ENCODE data around the gene CCDC183. TPM values are rescaled to one million over a fixed set of nuclear protein-coding genes. Genes with fewer than 3 reads are reported as not detected.
A peak's percentile ranks its signal among the peaks of the same experiment; 100 is the strongest.

CCDC183 gene
- total and polyA plus RNA-seq, 3 donors from 2014 or later: 37.8 to 59.8 (median 41.1) TPM

DNA sequence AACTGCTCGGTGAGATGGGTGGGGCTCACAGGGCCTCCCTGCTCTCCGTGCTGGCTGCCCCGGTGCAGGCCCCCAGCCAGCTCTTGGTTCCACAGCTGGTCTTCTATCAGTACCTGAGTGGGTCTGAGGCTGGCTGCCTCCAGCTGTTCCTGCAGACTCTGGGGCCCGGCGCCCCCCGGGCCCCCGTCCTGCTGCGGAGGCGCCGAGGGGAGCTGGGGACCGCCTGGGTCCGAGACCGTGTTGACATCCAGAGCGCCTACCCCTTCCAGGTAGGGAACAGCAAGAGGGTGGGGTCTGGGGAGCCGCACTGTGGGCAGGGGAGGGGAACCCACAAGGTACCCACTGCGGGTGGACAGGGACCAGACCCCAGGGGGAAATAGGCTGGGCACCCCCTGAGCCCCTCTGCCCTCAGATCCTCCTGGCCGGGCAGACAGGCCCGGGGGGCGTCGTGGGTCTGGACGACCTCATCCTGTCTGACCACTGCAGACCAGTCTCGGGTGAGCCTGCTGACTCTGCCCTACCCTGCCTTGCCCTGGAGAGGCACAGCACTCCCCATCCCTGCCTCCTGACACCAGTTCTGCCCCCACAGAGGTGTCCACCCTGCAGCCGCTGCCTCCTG, 58.8 kb downstream of the CCDC183 start:
- intact Hi-C loops (cut with DNase I; ENCODE audit: low total_unique reads): no loop called here
- Histone ChIP-seq H3K4me3 (no peak overlapping the region), H3K9me3 (no peaks in the 10 kb centered on the region), H3K27ac (no peak overlapping the region), H3K36me3 (ENCODE audit: low read depth, missing control alignments) (no peaks in the 10 kb centered on the region), H3K27me3 (no peaks in the 10 kb centered on the region), H3K4me1 (peaks cover 36% of the 10 kb centered on the region)
- DNase-seq: no peak
- TF ChIP-seq, protein P1, sequence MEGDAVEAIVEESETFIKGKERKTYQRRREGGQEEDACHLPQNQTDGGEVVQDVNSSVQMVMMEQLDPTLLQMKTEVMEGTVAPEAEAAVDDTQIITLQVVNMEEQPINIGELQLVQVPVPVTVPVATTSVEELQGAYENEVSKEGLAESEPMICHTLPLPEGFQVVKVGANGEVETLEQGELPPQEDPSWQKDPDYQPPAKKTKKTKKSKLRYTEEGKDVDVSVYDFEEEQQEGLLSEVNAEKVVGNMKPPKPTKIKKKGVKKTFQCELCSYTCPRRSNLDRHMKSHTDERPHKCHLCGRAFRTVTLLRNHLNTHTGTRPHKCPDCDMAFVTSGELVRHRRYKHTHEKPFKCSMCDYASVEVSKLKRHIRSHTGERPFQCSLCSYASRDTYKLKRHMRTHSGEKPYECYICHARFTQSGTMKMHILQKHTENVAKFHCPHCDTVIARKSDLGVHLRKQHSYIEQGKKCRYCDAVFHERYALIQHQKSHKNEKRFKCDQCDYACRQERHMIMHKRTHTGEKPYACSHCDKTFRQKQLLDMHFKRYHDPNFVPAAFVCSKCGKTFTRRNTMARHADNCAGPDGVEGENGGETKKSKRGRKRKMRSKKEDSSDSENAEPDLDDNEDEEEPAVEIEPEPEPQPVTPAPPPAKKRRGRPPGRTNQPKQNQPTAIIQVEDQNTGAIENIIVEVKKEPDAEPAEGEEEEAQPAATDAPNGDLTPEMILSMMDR (IDR thresholded peaks at IDR 0.05): no peak
- TF ChIP-seq POLR2A (IDR thresholded peaks at IDR 0.05): no peak
- WGBS, 2 donors: 82 to 95% methylated on average over 4 to 23 of the region's 23 CpGs

DNA sequence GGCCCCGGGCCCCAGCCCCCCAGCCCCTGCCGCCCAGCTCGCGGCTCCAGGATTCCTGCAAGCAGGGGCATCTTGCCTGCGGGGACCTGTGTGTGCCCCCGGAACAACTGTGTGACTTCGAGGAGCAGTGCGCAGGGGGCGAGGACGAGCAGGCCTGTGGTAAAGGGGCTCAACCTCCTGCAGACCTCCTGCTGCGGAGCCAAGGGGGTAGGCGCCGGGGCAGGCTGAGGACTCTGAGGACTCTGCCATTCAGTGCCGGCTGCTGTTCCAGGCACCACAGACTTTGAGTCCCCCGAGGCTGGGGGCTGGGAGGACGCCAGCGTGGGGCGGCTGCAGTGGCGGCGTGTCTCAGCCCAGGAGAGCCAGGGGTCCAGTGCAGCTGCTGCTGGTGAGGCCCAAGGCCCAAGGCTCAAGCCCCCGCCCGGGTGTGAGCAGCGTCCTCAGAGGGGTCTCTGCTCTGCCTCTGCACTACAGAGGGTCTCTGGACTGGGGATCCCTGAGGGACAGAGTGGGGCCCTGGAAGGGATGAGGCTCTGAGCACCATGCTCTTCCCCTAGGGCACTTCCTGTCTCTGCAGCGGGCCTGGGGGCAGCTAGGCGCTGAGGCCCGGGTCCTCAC, 59.4 kb downstream of the CCDC183 start:
- no peak overlapping the region for H3K4me3 ChIP-seq
- H3K36me3 ChIP-seq (ENCODE audit: low read depth, missing control alignments): no peaks in the 10 kb centered on the region
- no peaks in the 10 kb centered on the region for H3K27me3 ChIP-seq
- intact Hi-C loops (cut with DNase I; ENCODE audit: low total_unique reads): no loop called here
- H3K27ac ChIP-seq: no peak overlapping the region
- TF ChIP-seq, protein P1 (IDR thresholded peaks at IDR 0.05): no peak
- no peak for TF ChIP-seq POLR2A (IDR thresholded peaks at IDR 0.05)
- H3K9me3 ChIP-seq: no peaks in the 10 kb centered on the region
- whole genome bisulfite sequencing, 2 donors: 86% methylated on average over 26 of the region's 26 CpGs; no CpG with 5 or more reads in 1 of the 2 donors
- DNase-seq: no peak
- peaks cover 29% of the 10 kb centered on the region for H3K4me1 ChIP-seq

DNA sequence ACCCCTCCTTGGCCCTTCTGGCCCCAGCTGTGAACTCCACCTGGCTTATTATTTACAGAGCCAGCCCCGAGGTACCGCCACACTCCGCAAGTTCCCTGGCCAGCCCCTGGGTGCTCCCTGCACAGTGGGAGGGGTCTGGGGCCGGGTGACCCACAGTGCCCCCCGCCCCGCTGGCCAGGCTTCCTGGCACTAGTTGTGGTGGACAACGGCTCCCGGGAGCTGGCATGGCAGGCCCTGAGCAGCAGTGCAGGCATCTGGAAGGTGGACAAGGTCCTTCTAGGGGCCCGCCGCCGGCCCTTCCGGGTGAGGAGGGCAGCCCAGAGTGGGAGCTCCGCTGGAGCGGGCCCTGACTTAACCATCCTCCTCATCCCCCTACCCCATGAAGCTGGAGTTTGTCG, 59.9 kb downstream of the CCDC183 start:
- Histone ChIP-seq H3K36me3 (ENCODE audit: low read depth, missing control alignments) (no peaks in the 10 kb centered on the region), H3K4me3 (no peak overlapping the region), H3K27me3 (no peaks in the 10 kb centered on the region), H3K27ac (no peak overlapping the region), H3K4me1 (peaks cover 26% of the 10 kb centered on the region), H3K9me3 (no peaks in the 10 kb centered on the region)
- 77 to 100% methylated on average over 2 to 13 of the region's 15 CpGs for WGBS, 2 donors
- intact Hi-C loops (cut with DNase I; ENCODE audit: low total_unique reads): no loop called here
- no peak for DNase-seq
- TF ChIP-seq, protein P1 (IDR thresholded peaks at IDR 0.05): no peak
- no peak for TF ChIP-seq POLR2A (IDR thresholded peaks at IDR 0.05)

DNA sequence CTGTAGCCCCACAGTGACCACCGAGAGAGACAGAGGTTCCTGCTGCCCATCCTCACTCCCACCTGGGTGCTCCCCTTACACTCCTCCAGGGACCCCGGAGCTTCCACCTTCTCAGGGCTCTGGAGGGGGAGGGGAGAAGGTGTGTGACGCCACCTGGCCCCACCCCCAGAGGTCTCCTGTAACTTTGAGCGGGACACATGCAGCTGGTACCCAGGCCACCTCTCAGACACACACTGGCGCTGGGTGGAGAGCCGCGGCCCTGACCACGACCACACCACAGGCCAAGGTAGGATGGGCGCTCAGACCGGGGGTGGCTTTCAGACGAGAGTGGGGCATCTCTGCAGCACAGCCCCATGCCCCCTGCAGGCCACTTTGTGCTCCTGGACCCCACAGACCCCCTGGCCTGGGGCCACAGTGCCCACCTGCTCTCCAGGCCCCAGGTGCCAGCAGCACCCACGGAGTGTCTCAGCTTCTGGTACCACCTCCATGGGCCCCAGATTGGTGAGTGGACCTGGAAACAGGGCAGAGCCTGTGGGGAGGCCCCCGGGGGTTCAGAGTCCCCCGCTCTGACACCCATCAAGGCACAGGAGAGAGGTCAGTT, 60.5 kb downstream of the CCDC183 start:
- no peak for DNase-seq
- Histone ChIP-seq H3K36me3 (ENCODE audit: low read depth, missing control alignments) (no peaks in the 10 kb centered on the region), H3K27ac (no peak overlapping the region), H3K27me3 (no peaks in the 10 kb centered on the region), H3K4me3 (no peak overlapping the region), H3K9me3 (no peaks in the 10 kb centered on the region), H3K4me1 (peaks cover 20% of the 10 kb centered on the region)
- intact Hi-C loops (cut with DNase I; ENCODE audit: low total_unique reads): no loop called here
- TF ChIP-seq, protein P1 (IDR thresholded peaks at IDR 0.05): peak in 1 of 3 experiments; percentile 4
- TF ChIP-seq POLR2A (IDR thresholded peaks at IDR 0.05): no peak
- 76 to 85% methylated on average over 2 to 14 of the region's 14 CpGs for WGBS, 2 donors
